Measurements from ENCODE around the gene ZBED3. TPM values are rescaled to one million over a fixed set of nuclear protein-coding genes. Genes with fewer than 3 reads are reported as not detected.

The ZBED3 gene
- total RNA-seq, 1 donor from 2014 or later, result 21.0 TPM

GRCh38 chr5:77077829-77078176 lies 9.3 kb downstream of the ZBED3 start:
- H3K4me3 Mint-ChIP-seq (ENCODE audit: unreplicated experiment), result peak overlapping the region; percentile 61
- H3K36me3 Mint-ChIP-seq (ENCODE audit: unreplicated experiment), result peaks cover 21% of the 10 kb centered on the region
- TF ChIP-seq CTCF (IDR thresholded peaks at IDR 0.05), result no peak

DNA sequence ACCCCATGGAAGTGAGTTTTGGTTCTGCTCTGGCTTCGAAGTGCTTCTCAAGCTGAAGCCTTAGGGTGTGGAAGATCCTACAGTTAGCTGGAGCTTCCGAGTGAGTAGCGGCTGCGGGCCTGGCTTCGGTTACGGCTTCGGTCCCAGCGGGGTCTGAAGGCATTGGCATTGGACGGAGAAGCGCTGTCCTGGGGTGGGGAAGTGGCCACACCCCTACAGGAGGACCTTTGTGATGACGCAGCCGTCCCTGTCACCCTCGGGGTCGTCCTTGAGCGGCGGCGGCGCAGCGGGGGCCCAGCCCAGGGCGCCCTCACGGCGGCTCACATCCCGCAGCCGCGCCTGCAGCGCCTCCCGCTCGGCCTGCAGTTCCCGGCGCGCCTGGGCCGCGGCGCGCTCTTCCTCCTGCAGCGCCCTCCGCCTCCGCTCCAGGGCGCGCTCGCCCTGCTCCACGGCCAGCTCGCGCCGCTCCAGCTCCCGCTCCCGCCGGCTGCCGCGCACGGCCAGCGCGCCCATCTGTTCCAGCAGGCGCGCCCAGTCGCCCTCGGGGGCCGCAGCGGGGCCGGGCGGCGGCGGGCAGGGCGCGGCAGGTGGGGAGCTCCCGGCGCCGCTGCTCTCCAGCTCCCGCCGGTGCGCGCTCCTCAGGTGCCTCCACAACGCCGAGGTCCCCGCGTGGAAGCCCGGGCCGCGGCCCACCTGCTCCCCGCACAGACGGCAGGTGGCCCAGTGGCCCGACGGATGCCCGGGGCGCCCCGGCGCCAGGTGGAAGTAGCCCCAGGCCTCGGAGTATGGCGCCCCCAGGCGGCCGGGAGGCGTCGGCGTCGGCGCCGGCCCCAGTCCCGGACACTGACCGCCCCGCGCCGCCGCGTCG lies 9.9 kb downstream of the ZBED3 start:
- Mint-ChIP-seq H3K36me3 (ENCODE audit: unreplicated experiment) (peaks cover 18% of the 10 kb centered on the region), H3K27ac (ENCODE audit: unreplicated experiment) (peak overlapping the region; percentile 46), H3K9me3 (ENCODE audit: unreplicated experiment) (no peaks in the 10 kb centered on the region), H3K27me3 (ENCODE audit: unreplicated experiment) (no peaks in the 10 kb centered on the region), H3K4me1 (ENCODE audit: unreplicated experiment) (peaks cover 13% of the 10 kb centered on the region), H3K4me3 (ENCODE audit: unreplicated experiment) (peak overlapping the region; percentile 65)
- peak; percentile 91 for DNase-seq (ENCODE audit: extremely low spot score, unreplicated experiment)
- peak; percentile 80 for TF ChIP-seq CTCF (IDR thresholded peaks at IDR 0.05)

More at GRCh38 chr5:77077829-77078176, 9.3 kb downstream of the ZBED3 start:
- H3K4me1 Mint-ChIP-seq (ENCODE audit: unreplicated experiment), result peaks cover 13% of the 10 kb centered on the region
- H3K27ac Mint-ChIP-seq (ENCODE audit: unreplicated experiment), result peak overlapping the region; percentile 46
- H3K9me3 Mint-ChIP-seq (ENCODE audit: unreplicated experiment), result no peaks in the 10 kb centered on the region
- no peaks in the 10 kb centered on the region for H3K27me3 Mint-ChIP-seq (ENCODE audit: unreplicated experiment)
- no peak for DNase-seq (ENCODE audit: extremely low spot score, unreplicated experiment)

DNA sequence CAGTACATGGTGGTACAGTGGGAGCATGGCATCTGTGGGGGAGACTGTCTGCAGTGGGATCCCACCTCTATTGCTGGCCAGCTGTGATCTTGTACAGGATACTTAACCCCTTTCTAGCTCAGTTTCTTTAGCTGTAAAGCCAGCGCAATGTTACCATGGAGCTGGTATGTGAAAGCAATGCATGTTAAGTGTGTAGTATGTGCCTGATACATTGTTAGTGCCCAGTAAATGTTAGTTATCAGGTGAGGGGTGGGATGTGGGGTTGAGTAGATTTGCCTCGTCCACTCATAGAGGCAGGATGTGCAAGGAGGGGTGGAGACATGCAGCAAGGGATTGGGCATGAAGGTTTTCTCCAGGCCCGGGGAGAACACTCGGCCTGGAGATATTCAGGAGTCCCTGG lies 12.3 kb downstream of the ZBED3 start:
- no peak overlapping the region for H3K27ac Mint-ChIP-seq (ENCODE audit: unreplicated experiment)
- no peak overlapping the region for H3K4me3 Mint-ChIP-seq (ENCODE audit: unreplicated experiment)
- no peaks in the 10 kb centered on the region for H3K9me3 Mint-ChIP-seq (ENCODE audit: unreplicated experiment)
- TF ChIP-seq CTCF (IDR thresholded peaks at IDR 0.05), result no peak
- no peaks in the 10 kb centered on the region for H3K27me3 Mint-ChIP-seq (ENCODE audit: unreplicated experiment)
- DNase-seq (ENCODE audit: extremely low spot score, unreplicated experiment), result no peak
- H3K4me1 Mint-ChIP-seq (ENCODE audit: unreplicated experiment), result peaks cover 13% of the 10 kb centered on the region
- H3K36me3 Mint-ChIP-seq (ENCODE audit: unreplicated experiment), result peaks cover 11% of the 10 kb centered on the region

DNA sequence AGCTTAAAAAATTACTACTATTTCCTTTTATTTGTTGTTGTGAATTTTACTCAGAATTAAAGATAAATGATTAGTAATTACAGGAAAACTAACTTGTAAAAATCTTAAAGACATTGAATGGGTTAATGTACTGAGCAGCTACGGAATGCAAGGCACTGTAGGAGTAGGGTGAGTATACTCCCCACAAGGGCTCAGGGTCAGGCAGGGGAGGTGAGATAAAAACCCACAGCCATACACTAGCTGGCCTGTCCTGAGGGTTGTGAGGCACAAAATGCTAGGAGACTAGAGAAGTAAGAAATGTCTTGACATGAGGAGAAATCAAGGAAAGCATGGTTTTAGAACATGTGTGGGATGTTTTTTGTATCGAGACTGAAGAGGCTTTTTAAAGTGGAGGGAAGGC lies 13.4 kb downstream of the ZBED3 start:
- TF ChIP-seq CTCF (IDR thresholded peaks at IDR 0.05), result no peak
- no peak overlapping the region for H3K4me3 Mint-ChIP-seq (ENCODE audit: unreplicated experiment)
- H3K4me1 Mint-ChIP-seq (ENCODE audit: unreplicated experiment), result peaks cover 13% of the 10 kb centered on the region
- H3K27ac Mint-ChIP-seq (ENCODE audit: unreplicated experiment), result no peak overlapping the region
- peaks cover 12% of the 10 kb centered on the region for H3K36me3 Mint-ChIP-seq (ENCODE audit: unreplicated experiment)
- no peaks in the 10 kb centered on the region for H3K27me3 Mint-ChIP-seq (ENCODE audit: unreplicated experiment)
- no peak for DNase-seq (ENCODE audit: extremely low spot score, unreplicated experiment)
- no peaks in the 10 kb centered on the region for H3K9me3 Mint-ChIP-seq (ENCODE audit: unreplicated experiment)

DNA sequence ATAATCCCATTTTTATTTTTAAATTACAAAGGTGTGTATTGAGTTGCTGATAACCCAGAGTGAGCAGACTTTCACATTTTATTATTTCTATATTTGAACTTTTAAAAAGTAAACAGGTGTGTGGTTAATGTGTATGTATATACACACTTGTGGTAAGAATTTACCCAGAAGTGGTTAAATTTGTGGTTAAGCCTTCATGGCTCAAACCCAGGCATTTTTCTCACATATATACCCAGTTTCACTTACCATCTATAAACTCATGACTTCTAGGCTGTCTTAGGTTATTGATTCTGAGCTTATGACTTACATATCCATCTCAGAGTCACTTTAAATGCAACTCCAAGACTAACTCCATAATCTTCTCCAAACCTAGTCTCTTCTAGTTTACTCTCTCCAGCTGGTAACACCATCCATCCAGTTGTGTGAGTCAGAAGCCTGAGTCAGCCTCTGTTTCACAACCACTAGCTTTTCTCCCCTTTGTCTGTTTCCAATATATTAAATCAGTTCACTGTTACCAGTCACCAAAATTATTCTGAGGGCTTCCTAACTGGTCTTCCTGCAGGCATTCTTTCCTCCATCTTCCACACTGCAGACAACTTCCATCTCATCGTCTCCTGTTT lies 20.2 kb downstream of the ZBED3 start:
- no peaks in the 10 kb centered on the region for H3K27me3 Mint-ChIP-seq (ENCODE audit: unreplicated experiment)
- peak overlapping the region; percentile 9 for H3K27ac Mint-ChIP-seq (ENCODE audit: unreplicated experiment)
- no peak for DNase-seq (ENCODE audit: extremely low spot score, unreplicated experiment)
- no peaks in the 10 kb centered on the region for H3K9me3 Mint-ChIP-seq (ENCODE audit: unreplicated experiment)
- no peak for TF ChIP-seq CTCF (IDR thresholded peaks at IDR 0.05)
- H3K36me3 Mint-ChIP-seq (ENCODE audit: unreplicated experiment), result peaks cover 34% of the 10 kb centered on the region
- peaks cover 4% of the 10 kb centered on the region for H3K4me1 Mint-ChIP-seq (ENCODE audit: unreplicated experiment)
- H3K4me3 Mint-ChIP-seq (ENCODE audit: unreplicated experiment), result no peak overlapping the region

Data from osteocyte (in vitro differentiated cells).